GM08714 (cell line): ENCODE results near the gene GOLGA3.
"Not testable (repeated sequence)": the region's sequence is repeated elsewhere in the genome, so short reads cannot be mapped to it uniquely, and the experiment has no call there.

ENCODE experiments used
- H3K4me3 ChIP-seq: fragments of 200-500 bp; sonication (Bioruptor generic); 2 replicates; pipeline ENCODE4 v1.5.1; 2014; ENCODE audit warnings: mild to moderate bottlenecking, low read length, inconsistent platforms
- ZNF274 ChIP-seq: IDR thresholded peaks from 2 replicates; pipeline ENCODE4 v1.6.1; 2012; ENCODE audit warnings: mild to moderate bottlenecking, low read depth, low read length

GOLGA3 gene

DNA sequence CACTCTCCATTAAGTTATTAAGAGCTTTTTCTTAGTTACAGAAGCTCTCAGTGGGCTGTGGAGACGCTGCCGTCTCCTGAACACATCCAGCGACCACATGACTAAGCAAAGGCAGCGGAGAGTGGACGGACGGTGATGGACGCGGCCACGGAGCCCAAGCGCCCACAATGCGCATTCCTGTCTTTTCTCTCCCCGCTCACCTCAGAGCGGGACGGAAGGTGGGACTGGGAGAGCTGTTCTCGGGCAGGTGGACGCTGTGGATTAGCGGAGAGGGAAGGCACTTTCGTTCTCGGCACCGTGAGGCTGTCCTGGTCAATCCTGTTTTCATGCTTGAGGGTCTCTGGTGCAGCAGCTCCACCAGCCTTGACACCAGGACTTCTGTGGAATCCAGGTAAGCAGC lies 64.4 kb downstream of the GOLGA3 start:
- H3K4me3 ChIP-seq: no peak overlapping the region

GRCh38 chr12:132761921-132762583 lies 66.6 kb downstream of the GOLGA3 start:
- TF ChIP-seq ZNF274: no peak
- H3K4me3 ChIP-seq: peak overlapping the region; percentile 68

More for the DNA sequence above, 64.4 kb downstream of the GOLGA3 start:
- no peak for TF ChIP-seq ZNF274

GRCh38 chr12:132761032-132761920 lies 67.4 kb downstream of the GOLGA3 start, which contains the start of gene ANKLE2:
Gene ANKLE2 (minus strand): TSS chr12:132761832. CDS start chr12:132761798, 34 bp downstream.
- no peak for TF ChIP-seq ZNF274

DNA sequence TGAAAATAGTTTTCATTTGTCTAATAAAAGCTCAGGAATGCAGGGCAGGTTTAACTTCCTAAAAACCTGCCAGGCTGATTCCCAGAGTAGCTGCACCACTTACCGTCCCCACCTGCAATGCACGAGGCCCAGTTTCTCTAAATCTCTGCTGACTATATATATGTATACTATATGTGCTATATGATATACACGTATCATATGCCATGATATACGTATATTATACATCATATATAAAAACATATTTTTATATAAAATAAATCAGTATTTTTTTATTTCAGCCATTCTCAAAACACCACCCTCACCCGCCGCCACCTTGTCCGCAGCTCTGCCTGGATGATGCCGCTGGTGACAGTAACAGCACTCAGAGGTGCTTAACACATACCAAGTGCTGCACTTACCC lies 69.3 kb downstream of the GOLGA3 start:
- H3K4me3 ChIP-seq: no peak overlapping the region
- no peak for TF ChIP-seq ZNF274

More at GRCh38 chr12:132761032-132761920, 67.4 kb downstream of the GOLGA3 start, which contains the start of gene ANKLE2:
- H3K4me3 ChIP-seq: peak within 1 kb of the TSS; percentile 99

DNA sequence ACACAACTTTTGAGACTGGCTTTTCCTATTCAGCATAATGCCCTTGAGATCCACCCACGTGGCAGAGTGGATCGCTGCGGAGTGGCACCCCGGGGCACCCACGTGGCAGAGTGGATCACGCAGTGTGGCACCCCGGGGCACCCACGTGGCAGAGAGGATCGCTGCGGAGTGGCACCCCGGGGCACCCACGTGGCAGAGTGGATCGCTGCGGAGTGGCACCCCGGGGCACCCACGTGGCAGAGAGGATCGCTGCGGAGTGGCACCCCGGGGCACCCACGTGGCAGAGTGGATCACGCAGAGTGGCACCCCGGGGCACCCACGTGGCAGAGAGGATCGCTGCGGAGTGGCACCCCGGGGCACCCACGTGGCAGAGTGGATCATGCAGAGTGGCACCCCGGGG lies 69.8 kb downstream of the GOLGA3 start:
- H3K4me3 ChIP-seq: not testable (repeated sequence)

GRCh38 chr12:132754160-132754932 lies 74.3 kb downstream of the GOLGA3 start:
- no peak overlapping the region for H3K4me3 ChIP-seq
- TF ChIP-seq ZNF274: no peak

- H3K4me3 ChIP-seq: not testable (repeated sequence)
Measured at GRCh38 chr12:132753670-132754069, 75.0 kb downstream of the GOLGA3 start.

GRCh38 chr12:132748319-132748718 lies 80.3 kb downstream of the GOLGA3 start:
- no peak overlapping the region for H3K4me3 ChIP-seq
- TF ChIP-seq ZNF274: no peak

GRCh38 chr12:132747896-132748295 lies 80.8 kb downstream of the GOLGA3 start:
- H3K4me3 ChIP-seq: no peak overlapping the region
- TF ChIP-seq ZNF274: no peak

DNA sequence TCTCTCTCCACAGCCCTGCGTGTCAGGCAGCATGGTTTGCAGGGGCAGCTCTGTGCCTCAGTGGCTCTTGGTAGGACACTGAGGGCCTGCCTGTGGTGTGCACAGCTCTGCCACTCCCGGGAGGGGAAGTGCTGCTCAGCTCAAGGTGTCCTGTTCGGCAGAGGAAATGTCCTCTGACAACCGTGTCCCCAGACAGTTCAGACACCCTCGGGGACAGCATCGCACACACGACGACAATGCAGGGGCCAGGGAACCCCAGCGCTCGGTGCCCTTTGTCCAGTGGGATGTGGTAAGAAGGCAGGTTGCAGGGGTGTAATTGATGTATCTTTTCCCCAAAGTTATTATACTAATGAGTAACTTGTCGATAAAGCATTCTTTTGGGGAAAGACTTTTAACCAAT lies 81.3 kb downstream of the GOLGA3 start:
- no peak overlapping the region for H3K4me3 ChIP-seq
- TF ChIP-seq ZNF274: no peak

DNA sequence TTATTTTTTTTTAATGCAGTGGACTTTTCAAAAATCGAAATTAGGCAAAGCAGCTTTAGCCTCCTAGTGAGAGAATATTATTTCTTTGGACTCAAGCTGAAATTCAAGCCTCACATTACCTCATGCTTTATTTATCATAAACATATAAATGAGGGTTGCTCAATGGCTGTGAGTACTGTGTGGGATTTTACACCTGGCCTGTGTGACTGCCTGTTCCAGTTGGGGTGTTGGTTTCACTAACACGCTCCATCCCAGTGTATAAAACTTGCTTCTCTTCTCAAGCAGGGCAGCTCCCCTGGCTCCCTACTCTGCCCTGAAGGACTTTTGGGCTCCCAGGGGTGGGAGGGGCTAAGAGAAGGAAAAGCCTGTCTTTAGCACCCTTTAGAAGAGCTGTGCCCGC lies 82.1 kb downstream of the GOLGA3 start:
- no peak for TF ChIP-seq ZNF274
- no peak overlapping the region for H3K4me3 ChIP-seq

GRCh38 chr12:132743831-132744230 lies 84.8 kb downstream of the GOLGA3 start:
- no peak for TF ChIP-seq ZNF274
- no peak overlapping the region for H3K4me3 ChIP-seq

- TF ChIP-seq ZNF274: no peak
- no peak overlapping the region for H3K4me3 ChIP-seq
Measured at GRCh38 chr12:132741620-132742019, 87.0 kb downstream of the GOLGA3 start.

DNA sequence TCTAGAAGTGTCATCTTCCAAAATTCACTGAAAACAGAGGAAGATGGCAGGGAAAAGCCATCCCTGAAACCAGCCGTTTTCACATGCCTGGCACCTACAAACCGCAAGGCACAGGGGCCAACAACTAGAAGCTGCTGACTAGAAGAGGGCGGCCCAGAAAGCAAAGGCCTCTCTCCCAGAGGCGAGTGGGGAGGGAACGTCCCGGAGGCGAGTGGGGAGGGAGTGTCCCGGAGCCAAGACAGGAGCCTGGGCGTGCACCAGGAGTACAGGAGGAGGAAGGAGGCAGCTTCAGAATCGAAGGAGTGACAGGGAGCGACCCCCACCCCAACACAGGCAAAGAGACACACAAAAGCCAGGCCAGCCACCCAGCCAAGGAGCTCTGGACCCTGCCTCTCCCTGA lies 88.0 kb downstream of the GOLGA3 start:
- no peak overlapping the region for H3K4me3 ChIP-seq
- no peak for TF ChIP-seq ZNF274

DNA sequence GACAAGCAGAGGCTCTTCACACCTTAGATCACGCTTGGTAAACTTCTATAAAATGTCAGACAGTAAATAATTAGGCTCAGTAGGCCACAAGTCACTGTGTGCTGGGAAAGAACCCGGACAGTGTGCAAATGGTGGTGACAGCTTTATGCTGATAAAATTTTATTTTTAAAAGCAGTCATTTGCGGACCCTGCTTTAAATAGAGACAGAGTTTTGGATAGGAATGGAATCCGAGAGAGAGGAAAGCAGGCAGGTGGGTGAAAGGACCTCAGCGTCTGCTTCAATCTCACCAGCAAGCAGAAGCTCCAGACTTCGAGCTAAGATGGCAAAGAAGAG lies 88.4 kb downstream of the GOLGA3 start:
- TF ChIP-seq ZNF274: no peak
- no peak overlapping the region for H3K4me3 ChIP-seq
